Measurements from ENCODE around the gene HRG.

Gene HRG

GRCh38 chr3:186637686-186638085 is 28.1 kb upstream of the HRG start:
- DNase-seq (ENCODE audit: low read depth in 2 of 2): no peak

GRCh38 chr3:186638259-186638658 is 27.6 kb upstream of the HRG start:
- no peak for DNase-seq (ENCODE audit: low read depth in 2 of 2)

- no peak for DNase-seq (ENCODE audit: low read depth in 2 of 2)
Observed at GRCh38 chr3:186639778-186640472, 25.9 kb upstream of the HRG start, which contains the start of gene FETUB. Gene FETUB, plus strand, starts transcription at chr3:186640399. Its CDS starts 62 bp downstream, at chr3:186640461.

GRCh38 chr3:186640473-186640818 is 25.4 kb upstream of the HRG start:
- DNase-seq (ENCODE audit: low read depth in 2 of 2): no peak

- no peak for DNase-seq (ENCODE audit: low read depth in 2 of 2)
Observed at GRCh38 chr3:186640929-186641328, 24.9 kb upstream of the HRG start.

GRCh38 chr3:186642014-186642413 is 23.8 kb upstream of the HRG start:
- no peak for DNase-seq (ENCODE audit: low read depth in 2 of 2)

- DNase-seq (ENCODE audit: low read depth in 2 of 2): peak in 1 of 2 donors; percentile 3
Observed at GRCh38 chr3:186643493-186643892, 22.3 kb upstream of the HRG start.

- DNase-seq (ENCODE audit: low read depth in 2 of 2): no peak
Observed at GRCh38 chr3:186644683-186645082, 21.1 kb upstream of the HRG start.

- no peak for DNase-seq (ENCODE audit: low read depth in 2 of 2)
Observed at GRCh38 chr3:186646106-186646505, 19.7 kb upstream of the HRG start.

- no peak for DNase-seq (ENCODE audit: low read depth in 2 of 2)
Observed at GRCh38 chr3:186646841-186647240, 19.0 kb upstream of the HRG start.

GRCh38 chr3:186648851-186649250 is 17.0 kb upstream of the HRG start:
- no peak for DNase-seq (ENCODE audit: low read depth in 2 of 2)

- no peak for DNase-seq (ENCODE audit: low read depth in 2 of 2)
Observed at GRCh38 chr3:186651678-186652215, 14.1 kb upstream of the HRG start.

GRCh38 chr3:186653080-186653707 is 12.6 kb upstream of the HRG start:
- DNase-seq (ENCODE audit: low read depth in 2 of 2): no peak

- no peak for DNase-seq (ENCODE audit: low read depth in 2 of 2)
Observed at GRCh38 chr3:186653984-186654383, 11.8 kb upstream of the HRG start.

- DNase-seq (ENCODE audit: low read depth in 2 of 2): no peak
Observed at GRCh38 chr3:186663361-186664118, 2.3 kb upstream of the HRG start.

- no peak for DNase-seq (ENCODE audit: low read depth in 2 of 2)
Observed at GRCh38 chr3:186664119-186664495, 1.7 kb upstream of the HRG start.

- no peak for DNase-seq (ENCODE audit: low read depth in 2 of 2)
Observed at GRCh38 chr3:186664506-186664905, 1.3 kb upstream of the HRG start.

- DNase-seq (ENCODE audit: low read depth in 2 of 2): no peak
Observed at GRCh38 chr3:186668426-186668825, 2.6 kb downstream of the HRG start.

GRCh38 chr3:186669378-186670084 is 3.7 kb downstream of the HRG start:
- DNase-seq (ENCODE audit: low read depth in 2 of 2): no peak

GRCh38 chr3:186670155-186670554 is 4.3 kb downstream of the HRG start:
- no peak for DNase-seq (ENCODE audit: low read depth in 2 of 2)

- DNase-seq (ENCODE audit: low read depth in 2 of 2): no peak
Observed at GRCh38 chr3:186671051-186671450, 5.2 kb downstream of the HRG start.

GRCh38 chr3:186678604-186679003 is 12.8 kb downstream of the HRG start:
- no peak for DNase-seq (ENCODE audit: low read depth in 2 of 2)
